Neuron (in vitro differentiated cells): ENCODE results near the gene SLC1A2.

Experiments used
- H2AFZ ChIP-seq: one replicate; pipeline ENCODE4 v1.6.1; 2013; ENCODE audit warnings: low read depth, mild to moderate bottlenecking, inconsistent platforms, low read length, moderate library complexity
- H3K27me3 ChIP-seq: one replicate; pipeline ENCODE4 v1.6.1; 2013; ENCODE audit warnings: low read length; ENCODE audit not compliant: insufficient read depth
- H3K36me3 ChIP-seq: one replicate; pipeline ENCODE4 v1.6.1; 2013; ENCODE audit warnings: low read length; ENCODE audit not compliant: insufficient read depth
- H3K4me1 ChIP-seq: one replicate; pipeline ENCODE4 v1.6.1; 2013; ENCODE audit warnings: low read length; ENCODE audit not compliant: insufficient read depth
- H3K4me3 ChIP-seq: 2 replicates; pipeline ENCODE4 v1.5.1; 2013; ENCODE audit warnings: mild to moderate bottlenecking, low read length, moderate library complexity
- H3K9me3 ChIP-seq: one replicate; pipeline ENCODE4 v1.6.1; 2013; ENCODE audit warnings: low read length

The SLC1A2 gene

DNA sequence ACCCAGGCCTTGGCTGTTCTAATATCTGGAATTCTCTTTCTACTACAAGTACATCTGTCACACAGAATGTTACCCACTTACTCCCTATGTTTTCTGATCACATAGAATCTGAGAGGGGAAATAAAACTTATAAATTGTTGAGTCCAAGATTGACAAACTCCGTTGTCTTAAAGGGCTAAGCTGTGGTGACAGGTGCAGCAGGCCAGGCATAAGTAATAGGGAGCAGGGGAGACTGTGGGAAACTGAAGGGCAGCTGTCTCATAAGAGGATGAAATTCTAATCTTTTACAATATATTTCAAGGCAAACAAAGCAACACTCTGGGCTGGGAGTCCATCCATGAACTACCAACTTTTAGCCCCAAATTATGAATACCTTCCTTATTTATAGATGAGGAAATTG lies 133.9 kb downstream of the SLC1A2 start:
- H3K36me3 ChIP-seq, result no peaks in the 10 kb centered on the region

DNA sequence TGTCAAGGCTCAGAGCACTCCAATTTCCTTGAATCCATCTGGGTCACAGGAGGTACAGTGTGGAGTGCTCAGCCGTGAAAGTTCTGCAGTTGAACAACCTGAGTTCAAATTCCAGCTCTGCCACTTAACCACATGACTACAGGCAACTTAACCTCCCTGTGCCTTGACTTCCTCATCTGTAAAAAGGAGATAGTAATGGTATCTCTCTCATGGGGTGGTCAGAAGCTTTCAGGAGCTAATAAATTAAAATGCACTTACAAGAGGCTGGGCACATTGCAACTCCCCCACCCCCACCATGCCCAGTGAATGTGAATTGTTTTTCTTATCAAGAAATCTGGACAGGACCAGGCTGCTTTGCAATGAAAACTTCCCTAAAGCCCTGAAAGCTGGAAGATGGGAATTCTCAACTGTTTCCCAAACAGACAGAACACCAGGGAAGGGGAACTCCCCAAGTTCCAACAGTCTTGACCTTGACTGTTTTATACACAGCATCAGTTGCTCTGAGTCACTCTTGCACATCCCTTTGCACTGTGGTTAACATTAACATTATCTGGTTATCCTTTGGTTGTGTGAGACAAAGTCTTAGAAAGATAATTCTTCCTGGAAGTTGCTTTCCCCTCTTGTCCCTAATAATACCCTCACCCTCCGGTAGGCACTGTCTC lies 137.0 kb downstream of the SLC1A2 start:
- Histone ChIP-seq H3K27me3 (no peaks in the 10 kb centered on the region), H2AFZ (no peak overlapping the region), H3K4me3 (no peak overlapping the region), H3K36me3 (no peaks in the 10 kb centered on the region), H3K9me3 (no peaks in the 10 kb centered on the region), H3K4me1 (peaks cover 10% of the 10 kb centered on the region)

More for the DNA sequence above, 133.9 kb downstream of the SLC1A2 start:
- Histone ChIP-seq H3K27me3 (no peaks in the 10 kb centered on the region), H2AFZ (no peak overlapping the region), H3K4me3 (no peak overlapping the region), H3K4me1 (peaks cover 31% of the 10 kb centered on the region), H3K9me3 (no peaks in the 10 kb centered on the region)

DNA sequence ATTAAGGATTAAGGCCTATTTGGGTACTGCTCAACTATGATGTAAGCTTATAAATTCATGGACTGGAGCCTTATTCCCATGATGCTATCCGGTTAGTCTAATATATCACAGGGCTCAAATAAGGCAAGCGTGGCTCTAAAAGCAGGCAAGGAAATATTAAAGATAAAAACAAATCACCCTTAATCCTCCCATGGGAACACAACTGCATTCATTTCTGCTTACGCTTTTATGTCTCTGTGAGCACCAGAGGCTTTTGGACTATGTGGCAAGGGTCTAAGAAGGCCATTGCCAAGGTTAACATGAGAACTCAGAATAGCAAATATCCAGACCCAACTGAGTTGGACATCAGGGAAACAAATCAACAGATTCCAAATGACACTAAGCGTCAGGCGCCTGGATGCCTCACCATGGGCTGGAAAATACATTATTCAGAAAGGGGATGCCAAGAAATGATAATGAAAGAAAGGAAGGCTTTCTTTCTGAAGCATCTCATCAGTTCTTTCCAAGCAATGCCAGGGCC lies 138.1 kb downstream of the SLC1A2 start:
- no peaks in the 10 kb centered on the region for H3K4me1 ChIP-seq
- no peaks in the 10 kb centered on the region for H3K36me3 ChIP-seq
- H3K27me3 ChIP-seq, result no peaks in the 10 kb centered on the region
- H2AFZ ChIP-seq, result no peak overlapping the region
- no peak overlapping the region for H3K4me3 ChIP-seq
- no peaks in the 10 kb centered on the region for H3K9me3 ChIP-seq

DNA sequence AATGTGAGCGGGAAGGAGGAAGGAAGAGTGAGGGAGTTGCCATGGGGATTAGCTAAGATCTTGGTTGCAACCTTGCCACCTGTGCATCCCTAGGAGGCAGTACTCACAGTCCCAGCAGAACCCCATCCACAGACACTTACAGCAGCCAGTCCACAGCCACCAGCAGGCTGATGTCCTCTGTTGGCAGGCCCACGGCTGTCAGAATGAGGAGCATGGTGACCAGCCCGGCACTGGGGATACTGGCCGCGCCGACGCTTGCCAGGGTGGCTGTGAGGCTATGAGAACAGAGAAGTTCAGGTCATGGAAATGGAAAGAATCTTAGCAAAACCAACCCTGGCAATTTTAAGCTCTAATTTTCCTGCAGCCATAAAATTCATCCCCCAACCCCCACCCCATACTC lies 138.6 kb downstream of the SLC1A2 start:
- Histone ChIP-seq H3K4me3 (no peak overlapping the region), H3K36me3 (no peaks in the 10 kb centered on the region), H3K4me1 (no peaks in the 10 kb centered on the region), H2AFZ (no peak overlapping the region), H3K27me3 (no peaks in the 10 kb centered on the region), H3K9me3 (no peaks in the 10 kb centered on the region)

DNA sequence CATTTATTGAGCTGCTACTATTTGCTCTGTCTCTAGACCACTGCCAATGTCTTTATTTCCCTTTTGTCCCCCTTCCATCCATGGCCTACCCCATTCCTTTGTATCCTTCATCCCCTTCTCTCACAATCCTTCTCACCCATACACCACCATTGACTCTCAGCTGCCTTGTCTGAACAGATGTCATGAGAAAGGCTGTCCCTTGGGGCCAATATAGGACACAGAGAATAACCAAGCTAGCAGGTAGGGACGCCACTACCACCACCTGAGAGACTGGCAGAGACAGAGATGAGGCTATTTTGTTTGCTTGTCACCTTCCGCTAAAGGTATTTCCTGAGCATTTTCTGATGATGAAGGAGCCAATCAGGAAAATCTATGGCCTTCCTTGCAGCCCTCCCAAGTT lies 141.5 kb downstream of the SLC1A2 start:
- Histone ChIP-seq H3K4me1 (no peaks in the 10 kb centered on the region), H3K27me3 (no peaks in the 10 kb centered on the region), H2AFZ (no peak overlapping the region), H3K36me3 (no peaks in the 10 kb centered on the region), H3K4me3 (no peak overlapping the region), H3K9me3 (no peaks in the 10 kb centered on the region)

DNA sequence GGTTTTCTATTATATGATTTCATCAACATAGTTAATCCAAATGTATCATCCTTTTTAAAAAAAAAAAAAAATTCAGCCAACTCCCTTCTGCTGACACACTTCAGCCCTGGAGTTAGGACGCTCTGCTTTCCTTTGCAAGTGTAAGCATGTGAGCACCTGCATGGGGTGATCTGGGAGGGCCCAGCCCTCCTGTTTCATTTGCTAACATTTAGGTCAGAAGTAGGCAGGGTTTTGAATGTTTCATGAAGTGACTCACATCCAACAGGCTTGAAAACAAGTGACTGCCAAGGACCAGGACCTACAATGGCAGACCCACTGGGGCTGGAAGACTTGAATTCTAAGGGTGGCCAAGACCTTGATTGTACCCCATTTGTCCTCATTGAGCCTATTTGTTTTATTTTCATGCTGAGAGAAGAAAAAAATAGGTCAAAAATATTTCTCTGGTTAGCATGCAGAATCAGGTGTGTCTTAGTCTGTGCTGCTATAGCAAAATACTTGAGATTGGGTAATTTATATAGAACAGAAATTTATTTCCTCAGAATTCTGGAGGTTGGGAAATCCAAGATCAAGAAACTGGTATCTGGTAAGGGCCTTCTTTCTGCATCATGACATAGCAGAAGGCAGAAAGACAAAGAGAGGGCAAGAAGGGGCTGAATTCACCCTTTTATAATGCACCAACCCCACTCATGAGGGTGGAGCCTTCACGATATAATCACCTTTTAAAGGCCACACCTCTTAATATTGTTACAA lies 142.8 kb downstream of the SLC1A2 start:
- Histone ChIP-seq H3K4me3 (no peak overlapping the region), H3K9me3 (no peaks in the 10 kb centered on the region), H2AFZ (no peak overlapping the region), H3K36me3 (no peaks in the 10 kb centered on the region), H3K27me3 (no peaks in the 10 kb centered on the region), H3K4me1 (no peaks in the 10 kb centered on the region)

DNA sequence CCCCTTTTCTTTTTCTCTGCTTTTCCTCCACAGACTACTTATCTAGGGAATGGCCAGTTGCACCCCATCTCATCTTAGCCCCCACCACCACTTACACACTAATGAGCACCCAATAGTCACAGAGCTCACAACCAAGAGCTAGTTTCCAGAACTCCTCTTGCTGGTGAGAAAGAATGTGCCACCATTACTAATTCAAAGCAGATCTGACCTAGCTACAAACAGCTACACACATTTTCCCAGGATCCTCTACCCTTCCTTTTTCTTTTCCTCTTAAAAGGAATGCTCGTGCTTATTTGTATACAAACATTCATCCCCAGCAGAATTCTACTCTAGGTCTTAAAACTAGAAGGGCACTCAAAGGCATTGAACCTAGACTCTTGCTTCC lies 143.6 kb downstream of the SLC1A2 start:
- no peak overlapping the region for H3K4me3 ChIP-seq
- H3K9me3 ChIP-seq, result no peaks in the 10 kb centered on the region
- no peaks in the 10 kb centered on the region for H3K36me3 ChIP-seq
- no peak overlapping the region for H2AFZ ChIP-seq
- H3K27me3 ChIP-seq, result no peaks in the 10 kb centered on the region
- no peaks in the 10 kb centered on the region for H3K4me1 ChIP-seq

DNA sequence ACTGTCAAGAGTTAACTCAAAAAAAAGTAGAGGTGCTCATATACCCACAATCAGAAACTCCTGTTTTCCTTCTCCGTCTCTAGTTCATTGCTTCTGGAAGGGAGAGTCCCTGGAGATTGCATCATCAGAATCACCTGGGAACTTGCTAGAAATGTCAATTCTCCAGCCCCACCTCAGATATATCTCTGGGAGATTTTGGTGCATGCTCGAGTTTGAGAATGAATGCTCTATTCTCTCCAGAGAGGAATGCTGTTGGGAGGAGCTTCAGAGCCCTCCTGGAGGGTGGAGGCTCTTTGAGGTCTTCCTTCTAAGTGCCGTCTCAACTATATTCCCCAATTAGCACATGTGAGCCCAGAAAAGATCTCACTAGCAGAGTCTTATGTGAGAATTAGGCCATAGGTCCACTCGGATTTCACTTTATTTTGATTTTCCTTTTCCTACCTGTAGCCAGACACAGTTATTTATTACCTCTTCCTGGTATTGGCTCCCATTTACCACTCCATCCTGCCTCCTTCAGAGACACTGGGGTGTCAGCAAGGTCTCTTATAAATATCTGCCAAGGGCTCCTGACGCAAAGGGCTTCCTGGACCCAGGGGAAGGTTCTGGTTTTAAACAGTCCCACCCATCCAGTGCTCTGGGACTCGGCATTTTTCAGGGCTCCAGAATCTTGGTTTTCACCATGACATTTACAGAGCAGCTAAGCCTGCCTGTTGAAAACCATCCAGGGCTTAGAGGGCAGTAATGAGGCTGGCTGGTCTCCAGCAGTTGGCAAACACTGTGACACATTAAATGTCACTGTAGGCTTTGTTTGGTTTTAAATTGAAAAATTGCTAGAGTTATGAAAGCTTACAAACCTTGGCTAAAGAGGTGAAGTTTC lies 144.2 kb downstream of the SLC1A2 start:
- no peaks in the 10 kb centered on the region for H3K4me1 ChIP-seq
- no peaks in the 10 kb centered on the region for H3K27me3 ChIP-seq
- no peaks in the 10 kb centered on the region for H3K9me3 ChIP-seq
- no peak overlapping the region for H2AFZ ChIP-seq
- H3K4me3 ChIP-seq, result no peak overlapping the region
- no peaks in the 10 kb centered on the region for H3K36me3 ChIP-seq

DNA sequence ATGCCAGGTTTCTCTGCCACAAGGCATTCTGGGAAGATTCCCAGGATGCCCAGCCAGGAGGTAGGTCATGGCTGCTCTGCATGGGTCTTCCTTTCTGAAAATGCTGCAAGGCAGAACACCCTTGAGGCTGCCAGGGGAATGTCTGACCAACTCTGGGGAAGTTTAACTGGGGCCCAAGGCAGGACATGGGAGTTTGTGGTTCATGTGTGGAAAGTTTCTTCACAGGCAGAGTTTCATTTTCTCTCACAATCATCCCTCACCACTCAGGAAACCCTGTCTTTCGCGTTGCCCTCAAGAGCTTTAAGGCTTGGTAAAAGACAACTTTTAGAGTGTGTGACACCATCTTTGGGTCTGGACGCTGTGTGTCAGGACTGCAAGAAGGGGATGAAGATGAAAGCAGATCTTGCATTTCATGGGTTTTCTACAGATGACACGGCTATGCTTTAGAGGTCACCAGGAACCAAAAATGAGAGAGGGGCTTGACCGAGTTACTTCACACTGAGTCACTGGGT lies 146.9 kb downstream of the SLC1A2 start:
- no peaks in the 10 kb centered on the region for H3K36me3 ChIP-seq
- H2AFZ ChIP-seq, result no peak overlapping the region
- peaks cover 3% of the 10 kb centered on the region for H3K4me1 ChIP-seq
- H3K9me3 ChIP-seq, result no peaks in the 10 kb centered on the region
- H3K27me3 ChIP-seq, result no peaks in the 10 kb centered on the region
- H3K4me3 ChIP-seq, result no peak overlapping the region

DNA sequence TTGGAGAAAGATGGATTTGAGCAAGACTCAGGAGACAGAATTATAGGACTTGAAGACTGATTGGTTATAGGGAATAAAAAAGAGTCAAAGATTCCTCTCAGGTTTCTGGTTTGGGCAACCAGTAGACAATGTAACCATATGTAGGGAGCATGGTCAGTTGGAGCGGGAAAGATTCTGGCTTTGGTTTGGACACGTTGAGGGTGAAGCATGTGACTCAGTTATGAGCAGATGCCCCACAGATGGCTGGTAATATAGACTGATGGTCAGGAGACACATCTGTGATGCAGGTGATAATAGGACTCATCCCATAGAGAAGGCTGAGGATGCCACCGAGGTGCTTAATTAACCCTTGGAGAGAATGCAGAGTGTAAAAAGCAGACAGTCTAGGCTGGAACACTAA lies 148.3 kb downstream of the SLC1A2 start:
- Histone ChIP-seq H3K36me3 (no peaks in the 10 kb centered on the region), H3K27me3 (no peaks in the 10 kb centered on the region), H3K9me3 (no peaks in the 10 kb centered on the region), H3K4me1 (peaks cover 3% of the 10 kb centered on the region), H3K4me3 (no peak overlapping the region), H2AFZ (no peak overlapping the region)

DNA sequence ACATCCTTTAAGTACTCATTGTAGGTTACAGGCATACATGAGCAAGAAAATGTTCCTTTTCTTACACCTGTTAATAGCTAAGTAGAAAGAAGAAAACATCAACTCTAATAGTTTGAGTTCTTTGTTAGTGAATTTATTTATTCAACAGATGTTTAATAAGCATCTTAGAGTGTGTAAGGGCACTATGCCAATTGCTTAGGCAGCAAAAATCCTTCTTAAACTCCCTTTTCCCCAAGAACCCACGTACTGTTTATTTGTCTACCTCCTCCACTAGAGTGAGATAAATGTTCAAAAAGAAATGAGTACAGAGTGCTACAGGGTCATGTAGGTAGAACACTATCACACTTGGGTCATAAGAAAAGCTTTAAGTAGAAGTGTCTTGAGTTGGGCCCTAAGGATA lies 149.0 kb downstream of the SLC1A2 start:
- H3K27me3 ChIP-seq, result no peaks in the 10 kb centered on the region
- peaks cover 3% of the 10 kb centered on the region for H3K4me1 ChIP-seq
- no peaks in the 10 kb centered on the region for H3K36me3 ChIP-seq
- no peak overlapping the region for H3K4me3 ChIP-seq
- no peaks in the 10 kb centered on the region for H3K9me3 ChIP-seq
- H2AFZ ChIP-seq, result no peak overlapping the region

DNA sequence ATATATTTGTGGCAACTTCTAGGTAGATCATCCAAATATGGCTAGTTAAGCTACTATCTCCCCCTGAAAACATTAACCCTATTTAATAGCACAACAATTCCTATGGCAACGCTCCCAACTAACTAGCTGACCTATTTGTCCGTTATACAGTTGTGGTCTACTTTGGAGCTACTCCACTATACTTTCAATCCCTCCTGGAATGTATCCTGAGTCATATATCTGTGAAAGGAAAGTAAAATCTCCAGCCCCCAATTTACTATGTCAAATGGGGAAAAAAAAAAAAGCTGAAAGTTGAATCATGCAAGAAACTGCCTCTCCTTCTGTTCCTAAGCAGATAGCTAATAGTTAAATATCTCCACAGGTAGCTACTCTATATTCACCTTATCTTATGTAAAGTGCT lies 151.9 kb downstream of the SLC1A2 start:
- no peaks in the 10 kb centered on the region for H3K27me3 ChIP-seq
- no peaks in the 10 kb centered on the region for H3K9me3 ChIP-seq
- H3K4me1 ChIP-seq, result peaks cover 3% of the 10 kb centered on the region
- no peak overlapping the region for H3K4me3 ChIP-seq
- H2AFZ ChIP-seq, result no peak overlapping the region
- H3K36me3 ChIP-seq, result no peaks in the 10 kb centered on the region
